HepG2 (cell line): ENCODE measurements around the gene GMFB.

ENCODE experiments used
- NFIC ChIP-seq: IDR thresholded peaks from 2 replicates; pipeline ENCODE4 v1.6.1; 2012; ENCODE audit warnings: mild to moderate bottlenecking, low read length, inconsistent platforms
- POLR2AphosphoS5 ChIP-seq: IDR thresholded peaks from 2 replicates; pipeline ENCODE4 v1.6.1; 2012; ENCODE audit warnings: low read depth, low read length
- ZNF775 ChIP-seq: sonication (generic); formaldehyde crosslinking; IDR thresholded peaks from 2 replicates; pipeline ENCODE4 v1.4.0; 2020; ENCODE audit warnings: missing genetic modification reagents, mild to moderate bottlenecking, moderate library complexity, borderline replicate concordance
- TF ChIP-seq, protein P1 (sequence below): IDR thresholded peaks from 2 replicates; pipeline ENCODE4 v1.4.0; 2020; ENCODE audit warnings: mild to moderate bottlenecking, missing genetic modification reagents

DNA sequence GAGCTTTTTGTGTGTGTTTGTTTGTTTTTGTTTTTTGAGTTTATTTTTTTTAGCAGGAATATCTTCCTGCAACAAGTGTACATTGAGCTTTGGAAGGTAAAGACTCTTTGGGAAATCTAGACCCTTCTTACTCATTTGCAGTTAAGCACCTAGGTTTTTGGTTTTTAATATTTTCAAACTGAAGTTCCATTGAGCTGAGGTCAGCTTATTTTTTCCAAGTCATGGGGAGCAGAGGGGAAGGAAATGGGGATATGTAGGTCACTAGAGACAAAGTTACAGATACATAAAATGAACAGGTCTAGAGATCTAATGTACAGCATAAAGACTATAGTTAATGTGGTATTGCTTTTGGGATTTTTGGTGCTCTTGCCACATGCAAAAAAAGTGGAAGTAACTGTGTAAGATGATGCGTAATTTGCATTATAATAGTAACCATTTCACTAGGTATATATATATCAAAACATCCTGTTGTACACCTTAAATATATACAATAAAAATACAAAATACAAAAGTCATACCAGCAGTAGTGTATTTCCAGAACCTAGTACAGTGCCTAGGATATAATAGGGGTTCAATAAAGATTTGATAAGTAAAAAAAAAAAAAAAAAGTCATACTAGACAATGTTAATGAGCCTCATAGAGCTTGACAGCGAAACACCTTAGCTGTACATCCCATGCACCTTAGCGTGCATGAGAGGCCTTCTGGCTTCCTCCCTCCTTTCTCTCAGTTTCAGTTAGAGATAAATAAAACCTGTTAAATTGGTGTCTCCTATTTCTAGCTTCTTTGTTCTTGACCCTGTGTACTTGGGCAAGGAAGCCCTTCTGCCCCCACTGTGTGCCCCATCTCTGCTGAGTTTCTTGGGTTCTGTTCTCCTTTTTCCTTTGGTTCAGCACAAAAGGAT lies 43.6 kb upstream of the GMFB start:
- no peak for TF ChIP-seq POLR2AphosphoS5
- TF ChIP-seq NFIC: no peak
- no peak for TF ChIP-seq ZNF775
- TF ChIP-seq, protein P1, sequence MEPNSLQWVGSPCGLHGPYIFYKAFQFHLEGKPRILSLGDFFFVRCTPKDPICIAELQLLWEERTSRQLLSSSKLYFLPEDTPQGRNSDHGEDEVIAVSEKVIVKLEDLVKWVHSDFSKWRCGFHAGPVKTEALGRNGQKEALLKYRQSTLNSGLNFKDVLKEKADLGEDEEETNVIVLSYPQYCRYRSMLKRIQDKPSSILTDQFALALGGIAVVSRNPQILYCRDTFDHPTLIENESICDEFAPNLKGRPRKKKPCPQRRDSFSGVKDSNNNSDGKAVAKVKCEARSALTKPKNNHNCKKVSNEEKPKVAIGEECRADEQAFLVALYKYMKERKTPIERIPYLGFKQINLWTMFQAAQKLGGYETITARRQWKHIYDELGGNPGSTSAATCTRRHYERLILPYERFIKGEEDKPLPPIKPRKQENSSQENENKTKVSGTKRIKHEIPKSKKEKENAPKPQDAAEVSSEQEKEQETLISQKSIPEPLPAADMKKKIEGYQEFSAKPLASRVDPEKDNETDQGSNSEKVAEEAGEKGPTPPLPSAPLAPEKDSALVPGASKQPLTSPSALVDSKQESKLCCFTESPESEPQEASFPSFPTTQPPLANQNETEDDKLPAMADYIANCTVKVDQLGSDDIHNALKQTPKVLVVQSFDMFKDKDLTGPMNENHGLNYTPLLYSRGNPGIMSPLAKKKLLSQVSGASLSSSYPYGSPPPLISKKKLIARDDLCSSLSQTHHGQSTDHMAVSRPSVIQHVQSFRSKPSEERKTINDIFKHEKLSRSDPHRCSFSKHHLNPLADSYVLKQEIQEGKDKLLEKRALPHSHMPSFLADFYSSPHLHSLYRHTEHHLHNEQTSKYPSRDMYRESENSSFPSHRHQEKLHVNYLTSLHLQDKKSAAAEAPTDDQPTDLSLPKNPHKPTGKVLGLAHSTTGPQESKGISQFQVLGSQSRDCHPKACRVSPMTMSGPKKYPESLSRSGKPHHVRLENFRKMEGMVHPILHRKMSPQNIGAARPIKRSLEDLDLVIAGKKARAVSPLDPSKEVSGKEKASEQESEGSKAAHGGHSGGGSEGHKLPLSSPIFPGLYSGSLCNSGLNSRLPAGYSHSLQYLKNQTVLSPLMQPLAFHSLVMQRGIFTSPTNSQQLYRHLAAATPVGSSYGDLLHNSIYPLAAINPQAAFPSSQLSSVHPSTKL (CRISPR knock-in tag): no peak
